Keratinocyte (primary cell): ENCODE measurements around the gene KDSR.

Experiments used
- EZH2 ChIP-seq: IDR thresholded peaks from one replicate; pipeline ENCODE4 v1.6.1; 2012; ENCODE audit warnings: inconsistent platforms, mild to moderate bottlenecking, low read length, moderate library complexity
- TF ChIP-seq, protein P1 (sequence below), 3 experiments: IDR thresholded peaks in 1 of 3; conservative IDR thresholded peaks in 1 of 3; optimal IDR thresholded peaks in 1 of 3; 2 replicates in 2 of 3; 3 replicates in 1 of 3; pipeline versions ENCODE3 to v1.5.1; 2011; ENCODE audit warnings: low read length in 3 of 3, mild to moderate bottlenecking in 3 of 3, moderate library complexity in 2 of 3, control low read depth in 1 of 3, inconsistent platforms in 1 of 3; ENCODE audit not compliant: insufficient read depth in 2 of 3; ENCODE audit errors: extremely low read depth in 1 of 3

DNA sequence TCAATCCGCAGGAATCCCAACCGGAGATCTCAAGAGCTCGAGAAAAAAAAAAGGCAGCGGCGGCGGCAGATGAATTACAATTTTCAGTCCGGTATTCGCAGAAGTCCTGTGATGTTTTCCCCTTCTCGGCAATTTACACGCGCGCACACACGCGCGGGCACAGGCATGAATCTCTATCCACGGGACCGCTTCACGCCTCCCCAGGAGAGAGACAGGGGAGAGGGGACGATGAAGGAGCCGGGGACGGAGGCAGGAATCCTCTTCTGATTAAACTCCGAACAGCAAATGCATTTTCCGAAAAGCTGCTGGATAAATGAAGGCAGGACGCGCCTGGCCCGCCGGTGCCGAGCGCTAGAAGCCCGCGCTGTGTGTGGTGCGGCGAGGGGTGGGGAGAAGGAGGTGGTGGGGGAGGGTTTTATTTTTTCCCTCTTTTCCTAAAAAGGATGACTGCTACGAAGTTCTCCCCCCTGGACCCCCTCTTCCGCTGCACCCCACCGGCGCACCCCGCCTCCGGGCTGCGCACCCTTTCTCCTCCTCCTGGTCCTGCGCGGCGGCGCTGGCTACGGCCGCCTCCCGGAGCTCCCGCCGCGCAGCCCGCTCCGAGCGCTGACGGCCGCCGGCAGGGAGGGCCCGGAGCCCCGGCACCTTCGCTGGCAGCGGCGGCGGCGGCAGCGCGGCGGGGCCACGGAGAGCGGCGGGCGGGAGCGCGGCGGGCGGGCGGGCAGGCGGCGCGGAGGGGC, 47.5 kb downstream of the KDSR start, which contains the start of gene BCL2:
- TF ChIP-seq, protein P1, sequence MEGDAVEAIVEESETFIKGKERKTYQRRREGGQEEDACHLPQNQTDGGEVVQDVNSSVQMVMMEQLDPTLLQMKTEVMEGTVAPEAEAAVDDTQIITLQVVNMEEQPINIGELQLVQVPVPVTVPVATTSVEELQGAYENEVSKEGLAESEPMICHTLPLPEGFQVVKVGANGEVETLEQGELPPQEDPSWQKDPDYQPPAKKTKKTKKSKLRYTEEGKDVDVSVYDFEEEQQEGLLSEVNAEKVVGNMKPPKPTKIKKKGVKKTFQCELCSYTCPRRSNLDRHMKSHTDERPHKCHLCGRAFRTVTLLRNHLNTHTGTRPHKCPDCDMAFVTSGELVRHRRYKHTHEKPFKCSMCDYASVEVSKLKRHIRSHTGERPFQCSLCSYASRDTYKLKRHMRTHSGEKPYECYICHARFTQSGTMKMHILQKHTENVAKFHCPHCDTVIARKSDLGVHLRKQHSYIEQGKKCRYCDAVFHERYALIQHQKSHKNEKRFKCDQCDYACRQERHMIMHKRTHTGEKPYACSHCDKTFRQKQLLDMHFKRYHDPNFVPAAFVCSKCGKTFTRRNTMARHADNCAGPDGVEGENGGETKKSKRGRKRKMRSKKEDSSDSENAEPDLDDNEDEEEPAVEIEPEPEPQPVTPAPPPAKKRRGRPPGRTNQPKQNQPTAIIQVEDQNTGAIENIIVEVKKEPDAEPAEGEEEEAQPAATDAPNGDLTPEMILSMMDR (optimal IDR thresholded peaks at IDR 0.05 in 1 of 3, IDR thresholded peaks at IDR 0.05 in 1 of 3, conservative IDR thresholded peaks at IDR 0.05 in 1 of 3; ENCODE audit: extremely low read depth in 1 of 3, insufficient read depth in 2 of 3, low read length in 3 of 3) = no peak
- peak; percentile 38 for TF ChIP-seq EZH2
